GM19193 (cell line): ENCODE data around the gene FGFR2.

Experiments used
- POLR2A ChIP-seq: IDR thresholded peaks from 4 replicates; pipeline ENCODE4 v1.6.1; 2011; ENCODE audit not compliant: insufficient read depth, insufficient read length; ENCODE audit errors: extremely low read depth

The FGFR2 gene

DNA sequence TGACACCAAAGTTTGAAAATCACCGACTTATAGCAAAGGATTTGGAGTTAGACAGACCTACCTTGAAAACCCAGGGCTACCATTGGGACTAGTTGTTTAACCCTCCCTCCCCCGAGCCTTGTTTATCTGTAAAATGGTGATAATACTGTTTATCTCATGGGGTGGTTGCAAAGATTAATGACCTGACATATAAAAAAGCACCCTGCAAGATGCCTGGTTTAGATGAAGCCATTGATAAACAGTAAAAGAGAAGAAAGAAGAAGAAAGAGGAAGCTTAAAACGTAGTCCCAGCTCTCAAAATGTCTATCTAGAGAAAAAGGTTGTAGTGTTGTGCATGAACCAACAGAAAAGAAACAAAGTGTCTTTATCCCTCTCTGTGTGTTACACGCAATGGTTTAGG, 145.7 kb downstream of the FGFR2 start:
- TF ChIP-seq POLR2A = no peak

DNA sequence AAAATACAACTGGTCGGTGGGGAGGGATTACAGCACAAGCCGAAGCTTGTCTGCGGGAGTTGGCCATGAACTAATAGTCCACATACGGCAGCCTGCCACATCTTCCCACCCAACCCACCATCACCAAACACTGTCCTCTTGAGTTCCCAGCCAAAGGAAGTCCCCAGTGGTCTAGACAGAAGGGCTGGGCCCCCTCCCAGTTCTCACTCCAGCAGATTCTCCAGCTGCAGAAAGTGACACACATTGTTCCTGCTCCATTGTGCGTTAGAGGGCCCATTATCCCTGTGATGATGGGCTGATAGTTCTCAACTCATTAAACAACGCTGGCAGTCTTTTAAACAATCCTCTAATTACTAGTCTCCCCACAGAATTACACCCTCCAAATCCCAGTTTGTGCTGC, 148.0 kb downstream of the FGFR2 start:
- no peak for TF ChIP-seq POLR2A

DNA sequence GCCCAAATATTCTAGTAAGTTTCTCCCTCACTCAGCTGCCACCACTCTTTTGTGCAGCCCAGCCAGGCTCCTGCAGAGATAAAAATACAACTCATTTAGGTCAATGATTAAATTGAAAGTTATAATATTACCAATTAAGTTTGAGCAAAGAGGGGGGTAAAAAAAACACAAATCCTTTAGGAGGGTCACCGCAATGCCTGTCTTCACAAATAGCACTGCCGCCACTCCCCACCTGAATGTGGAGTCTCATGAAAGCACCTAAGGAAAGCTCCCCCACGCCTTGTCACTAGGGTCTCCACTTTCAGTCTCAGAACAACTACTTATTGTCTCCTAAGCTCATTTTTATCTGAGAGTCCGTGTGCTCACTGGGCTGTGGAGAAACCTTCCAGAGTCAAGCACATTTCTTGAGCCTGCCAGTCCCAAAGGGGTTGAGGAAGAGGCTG, 148.7 kb downstream of the FGFR2 start:
- TF ChIP-seq POLR2A = no peak

DNA sequence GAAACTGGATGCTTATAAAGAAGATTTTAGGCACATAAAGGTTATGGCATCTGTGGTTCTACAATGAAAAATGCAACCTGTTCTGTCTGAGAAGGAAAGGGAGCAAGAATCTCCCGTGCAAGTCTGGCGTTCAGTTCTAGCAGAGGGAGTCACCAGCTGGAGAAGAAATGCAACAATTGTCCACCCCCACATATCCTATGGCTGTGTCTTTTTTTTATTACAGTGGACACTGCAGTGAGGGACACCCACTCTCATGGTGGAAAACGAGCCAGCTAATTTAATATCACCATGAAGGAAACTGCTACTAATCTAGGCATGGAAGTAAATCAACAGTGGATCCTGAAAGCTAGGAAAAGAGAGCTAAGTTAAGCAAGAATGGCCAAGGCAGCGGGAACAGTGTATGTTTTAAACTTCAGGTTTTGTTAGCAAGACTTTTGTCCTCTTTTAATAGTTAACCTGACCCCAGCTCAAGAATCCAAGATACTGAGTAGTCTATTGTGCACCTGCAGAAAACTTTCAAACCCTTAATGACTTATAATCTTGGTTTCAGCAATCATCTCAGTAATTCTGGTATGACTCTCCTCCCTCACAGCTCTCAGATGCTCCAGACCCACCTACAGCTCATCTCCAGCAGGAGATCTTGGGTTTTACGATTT, 149.3 kb downstream of the FGFR2 start:
- no peak for TF ChIP-seq POLR2A

DNA sequence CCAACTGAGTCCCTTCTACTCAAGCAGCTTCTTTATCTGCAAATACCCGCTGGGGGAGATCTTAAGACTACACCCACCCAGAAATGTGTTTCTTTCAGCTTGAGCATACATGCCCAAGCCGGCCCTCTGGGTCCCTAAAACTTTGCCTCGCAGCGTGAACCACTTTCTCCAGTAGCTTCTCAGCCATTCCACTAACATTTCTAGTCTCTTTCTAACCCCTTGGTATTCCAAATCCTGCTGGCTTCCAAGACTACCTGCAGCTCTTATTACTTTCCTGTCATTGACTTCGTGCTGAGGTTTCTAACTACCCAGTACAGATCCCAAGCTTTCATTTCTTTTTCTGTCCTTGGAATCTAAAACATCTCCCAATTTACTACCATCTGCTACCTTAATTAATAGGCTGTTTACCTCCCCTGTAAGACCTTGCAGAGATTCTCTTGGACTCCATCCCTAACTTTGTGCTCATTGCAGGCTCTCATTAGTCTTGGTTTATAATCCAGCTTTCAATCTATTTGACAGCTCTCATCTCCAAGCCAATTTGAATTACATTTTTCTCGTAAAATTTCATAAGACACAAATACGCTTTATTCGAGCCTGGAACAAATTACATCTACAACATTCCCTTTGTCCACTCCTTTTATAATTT, 153.6 kb downstream of the FGFR2 start:
- TF ChIP-seq POLR2A = no peak

DNA sequence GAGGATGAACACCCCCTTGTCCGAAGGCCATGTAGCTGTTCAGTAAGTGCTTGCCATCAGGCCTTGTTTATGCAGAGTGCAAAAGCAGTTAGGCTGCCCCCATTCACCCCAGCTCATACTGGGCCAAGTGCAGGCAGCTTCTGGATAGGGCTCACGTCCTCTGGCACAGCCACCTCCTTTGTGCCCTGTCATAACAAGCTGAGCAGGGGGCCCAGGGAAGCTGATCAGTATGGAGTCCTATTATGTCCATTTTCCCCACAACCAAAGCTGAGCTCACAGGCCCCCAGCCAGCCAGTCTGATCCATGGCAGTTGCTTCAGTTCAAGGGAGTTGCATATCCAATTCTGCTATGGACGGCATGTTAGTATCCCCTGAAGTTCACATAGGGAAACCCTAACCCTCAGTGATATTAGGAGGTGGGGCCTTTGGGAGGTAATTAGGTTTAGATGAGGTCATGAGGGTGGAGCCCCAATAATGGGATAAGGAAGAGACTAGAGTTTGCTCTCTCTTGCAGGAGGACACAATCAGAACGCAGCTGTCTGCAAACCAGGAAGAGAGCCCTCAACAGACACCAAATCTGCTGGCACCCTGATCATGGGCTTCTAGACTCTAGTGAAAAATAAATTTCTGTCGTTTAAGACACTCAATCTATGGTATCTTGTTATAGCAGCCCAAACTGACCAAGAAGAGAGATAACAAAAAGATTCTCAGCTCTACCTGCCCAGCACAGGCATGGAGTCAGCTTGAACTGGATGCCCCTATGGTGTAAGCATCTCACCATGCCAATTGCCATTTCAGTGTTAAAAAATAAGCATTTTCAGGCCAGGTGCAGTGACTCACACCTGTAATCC, 155.9 kb downstream of the FGFR2 start:
- TF ChIP-seq POLR2A = no peak

DNA sequence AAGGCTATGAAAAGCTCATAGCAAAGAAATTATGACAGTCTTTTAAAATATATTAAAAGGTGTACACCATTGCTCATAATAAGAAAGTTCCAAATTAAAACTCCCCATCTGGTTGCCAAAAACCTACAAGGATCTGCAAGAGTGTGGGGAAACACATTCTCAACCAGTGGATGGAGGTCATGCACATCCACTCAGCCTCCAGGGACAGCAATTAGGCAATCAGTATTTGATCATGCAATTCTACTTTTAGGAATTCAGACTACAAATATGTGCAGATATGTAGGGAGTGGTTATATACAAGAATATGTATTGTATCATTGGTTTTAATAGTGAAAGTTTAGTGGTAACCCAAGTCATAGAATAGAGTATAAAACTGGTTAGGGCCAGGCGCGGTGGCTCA, 157.8 kb downstream of the FGFR2 start:
- TF ChIP-seq POLR2A = no peak

DNA sequence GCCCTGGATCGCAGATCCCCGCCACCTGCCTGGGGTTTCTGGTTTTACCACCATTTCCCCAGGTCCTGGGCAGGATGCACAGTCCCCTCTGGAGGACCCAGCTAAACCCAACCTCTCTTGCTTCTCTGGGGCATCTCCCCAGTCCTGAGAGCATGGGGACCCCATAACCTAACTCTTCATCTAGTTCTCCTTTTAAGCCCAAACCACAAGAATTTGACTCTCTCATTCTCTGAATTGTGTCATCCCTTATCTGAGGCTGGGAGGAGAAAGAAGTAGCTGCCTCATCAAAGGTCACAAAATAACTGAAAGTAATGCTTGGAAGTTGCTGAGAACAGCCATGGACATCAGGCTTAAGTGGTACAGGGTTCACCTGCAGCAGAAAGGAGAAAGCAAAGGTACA, 159.9 kb downstream of the FGFR2 start:
- no peak for TF ChIP-seq POLR2A

DNA sequence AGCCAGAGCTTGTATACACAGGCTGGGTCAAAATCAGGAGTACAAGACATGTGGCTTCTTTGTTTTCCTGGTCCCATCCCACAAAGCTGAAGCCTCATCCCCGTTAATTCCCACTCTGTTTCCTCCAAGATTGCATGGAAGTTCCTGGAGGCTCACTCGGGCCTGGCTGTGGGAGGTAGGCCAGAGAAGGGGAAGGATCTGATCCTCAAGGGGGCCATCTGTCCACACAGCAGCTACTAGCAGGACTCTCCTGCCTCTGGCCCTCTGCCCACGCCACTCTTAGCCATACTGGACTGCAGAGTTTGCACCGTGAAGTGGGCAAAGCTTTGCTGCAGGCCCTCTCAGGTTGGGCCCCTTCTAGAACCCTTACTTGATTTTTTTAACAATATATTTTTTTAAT, 160.6 kb downstream of the FGFR2 start:
- no peak for TF ChIP-seq POLR2A

DNA sequence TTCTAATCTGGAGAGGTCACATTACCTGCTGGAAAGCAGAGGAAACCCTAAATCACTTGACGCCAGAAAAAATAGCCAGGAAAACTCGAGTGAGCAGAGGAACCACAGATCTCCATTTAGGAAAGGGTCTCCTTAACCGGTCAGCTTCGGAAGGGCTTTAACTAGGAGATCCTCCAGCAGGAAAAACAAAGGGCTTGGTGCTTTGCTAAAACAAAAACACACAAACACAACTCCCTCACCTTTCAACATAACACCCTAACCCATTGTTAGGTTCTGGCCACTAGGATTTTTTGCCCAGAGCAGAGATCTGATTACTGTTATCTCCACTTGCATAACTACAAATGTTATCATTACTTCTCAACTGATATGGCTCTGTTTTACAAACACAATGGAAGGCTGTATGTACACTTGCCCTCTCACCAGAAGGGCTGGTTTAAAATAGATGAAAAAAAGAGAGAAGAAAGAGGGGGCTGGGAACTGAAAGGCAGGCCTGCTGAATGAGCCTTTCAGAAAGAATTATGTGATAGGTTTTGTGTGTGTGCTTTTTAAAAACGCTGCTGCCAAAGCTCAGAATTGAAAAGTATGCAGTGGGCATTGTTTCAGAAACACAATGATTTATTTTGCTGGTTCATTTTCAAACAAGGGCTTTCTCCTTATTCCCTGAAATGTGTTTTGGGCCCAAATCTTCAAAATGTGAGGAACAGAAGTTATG, 161.5 kb downstream of the FGFR2 start:
- TF ChIP-seq POLR2A = no peak

DNA sequence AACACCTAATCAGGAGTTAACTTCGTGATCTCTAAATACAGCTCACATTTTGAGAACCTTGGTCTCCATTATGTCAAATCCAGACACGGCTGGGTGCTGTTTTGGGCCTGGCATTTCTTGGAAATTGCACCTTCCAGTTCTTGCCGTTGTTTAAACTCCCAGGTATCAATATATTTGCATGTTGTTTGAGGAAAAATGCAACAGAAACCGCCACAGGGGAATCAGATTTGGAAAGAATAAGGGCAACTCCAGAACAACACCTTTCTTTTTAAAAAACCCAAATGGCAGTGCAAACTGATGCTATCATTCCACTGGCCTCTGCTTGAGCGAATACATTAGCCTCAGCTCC, 162.0 kb downstream of the FGFR2 start:
- TF ChIP-seq POLR2A = no peak

DNA sequence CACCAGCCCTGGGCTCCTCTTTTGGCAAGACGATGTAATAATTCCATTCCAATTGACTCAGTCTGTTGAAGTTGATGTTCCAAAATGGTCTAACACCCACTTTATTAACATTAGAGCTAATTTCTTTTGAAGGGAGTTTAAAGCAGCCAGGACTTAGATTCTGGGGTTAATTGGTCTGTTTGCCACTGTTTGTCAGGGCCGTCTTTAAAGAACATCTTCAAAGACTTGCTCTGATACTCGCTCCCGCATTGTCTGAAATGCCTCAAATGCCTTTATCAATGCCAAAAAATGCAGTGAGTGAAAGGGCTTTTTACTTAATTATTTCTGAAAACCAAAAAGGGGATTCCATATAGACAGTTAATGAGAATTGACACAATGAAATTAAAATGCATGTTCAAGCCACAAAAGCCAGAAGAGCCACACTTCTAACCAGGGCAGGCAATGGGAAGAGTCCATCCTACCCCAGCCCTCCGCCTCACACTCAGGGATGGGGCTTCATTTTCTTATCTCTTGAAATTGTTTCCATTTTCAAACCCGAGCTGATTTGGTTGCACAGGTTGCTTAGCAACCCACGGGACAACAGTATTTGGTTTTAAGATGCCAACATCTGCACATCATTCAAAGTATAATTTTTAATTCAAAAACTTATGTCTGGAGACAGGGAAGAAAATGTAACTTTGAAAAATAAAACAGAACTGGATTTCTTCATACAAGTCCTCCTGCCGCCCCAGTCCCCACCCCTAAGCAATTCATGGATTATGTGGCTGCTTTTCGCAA, 163.0 kb downstream of the FGFR2 start:
- TF ChIP-seq POLR2A = no peak

DNA sequence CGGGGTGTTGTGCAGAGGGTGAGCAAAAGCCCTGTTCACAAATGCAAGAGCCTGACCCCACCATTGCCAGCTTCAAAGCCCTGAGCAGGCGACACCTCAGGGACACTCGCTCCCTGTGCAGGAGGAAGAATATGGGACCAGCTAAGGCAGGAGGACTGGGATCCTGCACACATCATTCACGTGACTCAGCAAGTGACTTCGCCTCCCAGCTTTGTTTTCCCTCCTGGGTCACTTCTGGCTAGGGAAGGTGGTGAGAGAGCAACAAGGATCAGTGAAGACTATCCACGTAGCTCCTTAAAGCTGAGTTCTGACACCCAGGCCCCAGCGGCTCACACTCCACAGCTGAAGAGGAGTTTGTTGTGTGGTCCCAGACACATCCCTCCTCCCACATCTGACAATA, 164.3 kb downstream of the FGFR2 start:
- no peak for TF ChIP-seq POLR2A

DNA sequence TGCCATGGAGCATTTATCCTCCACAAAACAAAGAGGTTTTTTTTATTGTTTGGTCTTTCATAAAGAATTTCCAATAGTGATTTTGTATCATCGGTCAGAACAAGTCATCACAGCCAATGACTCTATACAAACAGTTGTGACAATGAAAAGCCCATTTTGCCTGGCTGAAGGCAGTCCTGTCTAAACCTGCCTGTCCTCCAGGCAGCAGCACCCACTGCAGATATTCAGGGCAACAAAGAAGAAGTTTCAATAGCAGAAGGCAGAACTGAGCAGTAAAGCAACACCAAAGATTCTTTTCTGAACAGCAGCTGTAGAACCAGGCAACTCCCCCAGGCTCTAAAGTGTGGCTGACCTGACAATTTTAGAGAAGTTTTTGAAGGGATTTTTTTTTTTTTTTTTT, 169.4 kb downstream of the FGFR2 start:
- no peak for TF ChIP-seq POLR2A
